NAMALWA (cell line): ENCODE results near the gene SPOPL.

Source experiments
- DNase-seq: peaks from one replicate; pipeline ENCODE4 v3.0.0-alpha.2; 2015; ENCODE audit warnings: low spot score

Gene SPOPL

GRCh38 chr2:138601458-138602165 lies 100.0 kb downstream of the SPOPL start:
- DNase-seq, result no peak

DNA sequence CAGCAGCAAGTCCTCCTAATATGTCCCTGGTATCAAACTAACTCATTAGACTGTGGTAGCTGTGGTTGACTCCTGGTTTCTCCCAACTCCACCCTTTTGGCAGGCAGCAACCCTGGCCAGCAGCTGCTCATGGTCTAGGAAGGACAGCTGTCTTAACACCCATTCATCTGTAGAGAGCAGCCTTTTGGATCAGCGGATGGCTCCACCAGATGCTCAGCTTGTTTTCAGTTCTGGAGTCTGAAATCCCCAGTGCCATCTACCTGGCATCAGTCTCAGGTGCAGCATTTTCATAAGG lies 100.5 kb downstream of the SPOPL start:
- no peak for DNase-seq

DNA sequence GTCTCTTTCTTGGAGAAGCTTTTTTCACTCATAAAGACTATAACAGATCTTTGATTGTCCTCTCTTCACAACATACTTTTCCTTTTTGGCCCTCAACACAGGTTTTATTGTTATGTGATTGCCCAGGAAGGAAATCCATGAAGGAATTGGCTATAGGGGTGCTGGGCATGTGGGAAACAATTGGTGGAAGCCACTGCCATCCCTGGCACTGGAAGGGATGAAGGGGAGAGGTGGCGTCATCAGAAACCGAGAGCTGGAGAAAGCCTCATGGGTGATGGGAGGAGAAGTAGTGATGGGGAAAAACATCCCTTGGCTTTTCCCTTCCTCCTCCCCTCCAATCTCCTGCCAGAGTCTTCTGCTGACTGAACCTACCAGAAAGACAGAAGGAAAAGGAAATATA lies 106.2 kb downstream of the SPOPL start:
- no peak for DNase-seq

DNA sequence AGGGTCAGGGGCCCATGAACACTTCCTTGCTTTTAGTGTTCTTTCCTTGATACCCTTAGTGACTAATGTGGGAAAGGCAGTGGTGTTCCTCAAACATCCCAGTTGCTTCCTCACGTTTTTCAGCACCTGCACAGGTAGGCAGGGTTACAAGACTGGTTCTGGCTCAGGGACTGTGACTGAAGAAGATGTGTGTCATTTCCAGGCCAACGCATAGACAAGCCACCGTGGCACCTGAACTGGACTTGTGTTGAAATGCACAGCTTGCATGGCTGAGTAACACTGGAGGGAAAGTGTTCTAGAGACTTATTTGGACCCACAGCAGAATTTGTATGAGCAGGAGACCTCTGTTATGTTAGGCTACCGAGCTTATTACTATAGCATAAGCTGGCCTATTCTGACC lies 107.9 kb downstream of the SPOPL start:
- DNase-seq, result no peak

DNA sequence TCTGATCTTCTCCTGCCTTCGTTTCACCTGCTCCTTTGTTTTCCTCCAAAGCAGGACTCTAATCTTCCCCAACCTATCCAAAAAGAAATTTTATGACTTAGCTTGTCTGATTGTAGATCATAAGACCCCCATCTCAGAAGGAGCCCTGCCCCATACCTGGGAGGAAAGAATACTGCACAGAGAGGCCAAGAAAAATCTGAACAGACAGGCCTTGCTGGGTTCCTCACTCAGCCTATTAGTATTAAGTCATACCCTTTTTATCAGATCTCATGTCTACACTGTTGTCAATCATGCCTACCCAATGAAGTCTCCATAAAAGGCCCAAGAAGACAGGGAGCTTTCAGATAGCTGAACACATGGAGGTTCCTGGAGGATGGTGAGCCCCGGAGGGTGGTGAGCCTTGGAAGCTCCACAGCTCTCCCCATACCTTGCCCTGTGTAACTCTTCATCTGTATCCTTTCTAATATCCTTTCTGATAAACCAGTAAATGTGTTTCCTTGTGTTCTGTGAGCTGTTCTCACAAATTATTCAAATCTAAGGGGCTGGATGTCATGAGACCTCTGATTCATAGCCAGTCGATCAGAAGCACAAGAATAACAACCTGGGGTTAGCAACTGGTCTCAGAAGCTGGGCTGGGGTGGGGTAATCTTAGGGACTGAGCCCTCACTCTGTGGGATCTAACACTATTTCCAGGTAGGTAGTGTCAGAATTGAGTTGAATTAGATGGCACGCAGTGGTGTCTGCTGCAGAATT lies 108.8 kb downstream of the SPOPL start:
- DNase-seq, result no peak

DNA sequence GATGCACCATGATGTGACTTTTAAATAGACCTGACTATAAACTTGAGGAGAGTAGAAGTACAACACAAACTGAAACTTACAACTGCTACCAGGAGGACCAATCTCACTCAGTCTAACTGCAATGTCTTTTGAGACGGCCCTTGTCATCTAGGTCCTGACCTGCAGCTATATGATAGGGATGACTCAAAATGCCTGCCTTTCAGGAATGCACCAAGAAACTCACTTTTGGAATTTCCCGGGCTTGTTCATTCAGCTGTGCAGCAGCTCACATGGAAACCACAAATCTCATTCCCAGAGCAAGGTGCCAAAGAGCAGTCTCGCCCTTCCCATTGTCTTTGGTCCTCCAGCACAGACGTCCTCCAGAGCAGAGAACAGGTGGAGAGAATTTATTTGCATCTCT lies 113.7 kb downstream of the SPOPL start:
- DNase-seq, result no peak

GRCh38 chr2:138617026-138617425 lies 115.5 kb downstream of the SPOPL start:
- DNase-seq, result no peak

- no peak for DNase-seq
Measured at GRCh38 chr2:138618971-138619370, 117.4 kb downstream of the SPOPL start.

DNA sequence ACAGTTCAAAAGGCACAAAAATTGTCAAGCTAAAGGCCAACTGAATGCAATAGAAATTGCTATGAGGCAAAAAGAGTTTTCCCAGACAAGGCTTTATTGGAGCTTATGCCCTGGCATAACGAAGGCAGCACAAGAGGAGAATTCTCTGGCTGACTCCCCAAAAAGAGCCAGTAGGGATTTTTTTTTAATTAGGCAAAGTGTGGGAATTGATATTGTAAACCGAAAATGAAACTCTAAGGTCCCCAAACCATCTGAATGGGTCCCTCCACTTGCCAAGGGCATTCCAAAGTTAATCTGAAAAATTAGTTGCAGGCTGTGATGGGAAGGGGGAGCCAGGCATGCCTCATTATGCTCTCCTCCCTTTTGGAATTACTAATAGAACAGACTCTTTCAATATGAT lies 118.9 kb downstream of the SPOPL start:
- no peak for DNase-seq

GRCh38 chr2:138621139-138621538 lies 119.6 kb downstream of the SPOPL start:
- no peak for DNase-seq

GRCh38 chr2:138622613-138623012 lies 121.0 kb downstream of the SPOPL start:
- DNase-seq, result no peak
